GM23248 (cell line): Measurements from ENCODE around the gene STXBP4. TPM values are rescaled to one million over a fixed set of nuclear protein-coding genes. Genes with fewer than 3 reads are reported as not detected.

ENCODE experiments used
- DNase-seq: peaks from one replicate; pipeline ENCODE4 v3.0.0-alpha.2; 2015
- H2AFZ ChIP-seq: fragments of 200-600 bp; sonication (generic); 2 replicates; pipeline ENCODE4 v1.6.1; 2016; ENCODE audit warnings: antibody characterized with exemption
- H3F3A ChIP-seq: fragments of 200-600 bp; sonication (generic); 2 replicates; pipeline ENCODE4 v1.6.1; 2016; ENCODE audit warnings: mild to moderate bottlenecking, antibody characterized with exemption, mixed run types; ENCODE audit not compliant: insufficient read depth
- H3K27ac ChIP-seq: fragments of 200-600 bp; sonication (generic); 2 replicates; pipeline ENCODE4 v1.5.1; 2016; ENCODE audit warnings: mild to moderate bottlenecking
- H3K27me3 ChIP-seq: fragments of 200-600 bp; sonication (generic); replicated peaks from 2 replicates; pipeline ENCODE4 v1.6.1; 2016; ENCODE audit warnings: mild to moderate bottlenecking; ENCODE audit not compliant: insufficient read depth
- H3K36me3 ChIP-seq: fragments of 200-600 bp; sonication (generic); 2 replicates; pipeline ENCODE4 v1.6.1; 2016; ENCODE audit warnings: low read depth, mild to moderate bottlenecking
- H3K4me1 ChIP-seq: fragments of 200-600 bp; sonication (generic); 2 replicates; pipeline ENCODE4 v1.6.1; 2016; ENCODE audit warnings: mild to moderate bottlenecking; ENCODE audit not compliant: insufficient read depth
- H3K4me2 ChIP-seq: fragments of 200-600 bp; sonication (generic); one replicate; pipeline ENCODE4 v1.6.1; 2016; ENCODE audit warnings: mild to moderate bottlenecking; ENCODE audit not compliant: unreplicated experiment
- H3K4me3 ChIP-seq: fragments of 200-600 bp; sonication (generic); 2 replicates; pipeline ENCODE4 v1.5.1; 2016; ENCODE audit warnings: mild to moderate bottlenecking
- H3K79me2 ChIP-seq: fragments of 200-600 bp; sonication (generic); 2 replicates; pipeline ENCODE4 v1.6.1; 2016; ENCODE audit warnings: mild to moderate bottlenecking; ENCODE audit not compliant: insufficient read depth
- H3K9ac ChIP-seq: fragments of 200-600 bp; sonication (generic); 2 replicates; pipeline ENCODE4 v1.6.1; 2016; ENCODE audit warnings: mild to moderate bottlenecking
- H3K9me2 ChIP-seq: fragments of 200-600 bp; sonication (generic); 2 replicates; pipeline ENCODE4 v1.6.1; 2016; ENCODE audit warnings: mixed run types, mild to moderate bottlenecking, moderate library complexity; ENCODE audit not compliant: insufficient read depth
- H3K9me3 ChIP-seq: fragments of 200-600 bp; sonication (generic); one replicate; pipeline ENCODE4 v1.6.1; 2017; ENCODE audit warnings: low read depth
- H4K20me1 ChIP-seq: fragments of 200-600 bp; sonication (generic); 2 replicates; pipeline ENCODE4 v1.6.0; 2016; ENCODE audit not compliant: insufficient read depth
- EZH2 ChIP-seq: fragments of 200-600 bp; sonication (generic); IDR thresholded peaks from 2 replicates; pipeline ENCODE4 v1.6.1; 2018; ENCODE audit warnings: antibody characterized with exemption, mild to moderate bottlenecking; ENCODE audit not compliant: insufficient read depth, poor library complexity, severe bottlenecking
- EZH2phosphoT487 ChIP-seq: fragments of 200-600 bp; sonication (generic); IDR thresholded peaks from 2 replicates; pipeline ENCODE4 v1.6.1; 2018; ENCODE audit warnings: antibody characterized with exemption, moderate library complexity, mild to moderate bottlenecking, low read depth; ENCODE audit not compliant: insufficient read depth
- WGBS, 2 experiments: methylation state at CpG; one replicate each; pipeline ENCODE4 v1.1.6; 2015 to 2017; ENCODE audit warnings: low lambda C conversion rate in 2 of 2, low coverage in 1 of 2; ENCODE audit errors: missing lambda C conversion rate in 2 of 2; 5-methylcytosine and 5-hydroxymethylcytosine counted together
- in situ Hi-C: fragments of 300-500 bp; cut with MboI; formaldehyde crosslinking; loops from 2 replicates; pipeline ENCODE4 v1.15.0; 2020
- polyA plus RNA-seq: library from polyadenylated mRNA; unstranded; fragments of >200 nt; fragmentation: Nextera tagmentation; extraction: Ambion mirVana; gene quantifications from 2 replicates; pipeline ENCODE4 v1.2.1, GENCODE V29; 2016
- total RNA-seq: library from RNA; depleted of rRNA; stranded (reverse); fragments of >200 nt; shearing (Covaris generic); gene quantifications from 2 replicates; pipeline ENCODE4 v1.2.3, GENCODE V29; 2014

Gene STXBP4
- total and polyA plus RNA-seq, 2 experiments from 2014 or later, result 5.9 to 8.7 TPM

- H3K36me3 ChIP-seq, result no peaks in the 10 kb centered on the region
- no peak overlapping the region for H2AFZ ChIP-seq
- H3K4me2 ChIP-seq, result no peak overlapping the region
- H3K9me2 ChIP-seq, result no peaks in the 10 kb centered on the region; the same call in 1 of the 2 replicates
- in situ Hi-C loops, result loop anchor here (25.0 kb wide), 1 partner anchor 529 kb away; the partner anchor contains the start of gene SMIM36
- no peaks in the 10 kb centered on the region for H3K79me2 ChIP-seq
- no peak overlapping the region for H3K27ac ChIP-seq
- no peak overlapping the region for H3K4me3 ChIP-seq
- DNase-seq, result no peak
- H4K20me1 ChIP-seq, result no peaks in the 10 kb centered on the region
- H3K9ac ChIP-seq, result no peak overlapping the region
- H3K4me1 ChIP-seq, result peaks cover 11% of the 10 kb centered on the region
- no peaks in the 10 kb centered on the region for H3K9me3 ChIP-seq
- TF ChIP-seq EZH2phosphoT487 (no peak), EZH2 (no peak)
- H3K27me3 ChIP-seq, result no peaks in the 10 kb centered on the region
- peaks cover 3% of the 10 kb centered on the region; the same call in 1 of the 2 replicates for H3F3A ChIP-seq
Measured at GRCh38 chr17:54983260-54983659, 14.7 kb downstream of the STXBP4 start.

GRCh38 chr17:54985476-54985875 is 16.9 kb downstream of the STXBP4 start:
- Histone ChIP-seq H3K36me3 (no peaks in the 10 kb centered on the region), H3K9me3 (no peaks in the 10 kb centered on the region), H4K20me1 (no peaks in the 10 kb centered on the region), H3K4me2 (peak overlapping the region; percentile 18), H3K4me1 (peaks cover 11% of the 10 kb centered on the region), H3K27me3 (no peaks in the 10 kb centered on the region), H3K27ac (no peak overlapping the region), H3K9me2 (no peaks in the 10 kb centered on the region; the same call in 1 of the 2 replicates), H3K9ac (no peak overlapping the region), H3K4me3 (no peak overlapping the region), H3F3A (peaks cover 3% of the 10 kb centered on the region; the same call in 1 of the 2 replicates), H2AFZ (no peak overlapping the region), H3K79me2 (no peaks in the 10 kb centered on the region)
- 51 to 63% methylated on average over 1 of the region's 1 CpG for WGBS, 2 experiments
- DNase-seq, result peak; percentile 36
- TF ChIP-seq EZH2phosphoT487 (no peak), EZH2 (no peak)
- in situ Hi-C loops, result loop anchor here (25.0 kb wide), 1 partner anchor 527 kb away; the partner anchor contains the start of gene SMIM36

- DNase-seq, result no peak
- Histone ChIP-seq H3K79me2 (no peaks in the 10 kb centered on the region), H3K4me3 (no peak overlapping the region), H3K36me3 (no peaks in the 10 kb centered on the region), H2AFZ (no peak overlapping the region), H3K4me2 (no peak overlapping the region), H3K9me3 (no peaks in the 10 kb centered on the region), H3K9me2 (no peaks in the 10 kb centered on the region), H3K27me3 (no peaks in the 10 kb centered on the region), H3K4me1 (peaks cover 8% of the 10 kb centered on the region), H3F3A (no peaks in the 10 kb centered on the region), H4K20me1 (no peaks in the 10 kb centered on the region), H3K27ac (no peak overlapping the region), H3K9ac (no peak overlapping the region)
- WGBS, 2 experiments, result 93 to 98% methylated on average over 4 of the region's 4 CpGs
- TF ChIP-seq EZH2phosphoT487 (no peak), EZH2 (no peak)
- in situ Hi-C loops, result loop anchor here (25.0 kb wide), 1 partner anchor 522 kb away; the partner anchor contains the start of gene SMIM36
Measured at GRCh38 chr17:54990118-54990517, 21.6 kb downstream of the STXBP4 start.

GRCh38 chr17:54991567-54991966 is 23.0 kb downstream of the STXBP4 start:
- WGBS, 2 experiments, result 92 to 96% methylated on average over 1 of the region's 1 CpG

More at GRCh38 chr17:54991567-54991966, 23.0 kb downstream of the STXBP4 start:
- TF ChIP-seq EZH2phosphoT487, result no peak
- TF ChIP-seq EZH2, result no peak
- no peaks in the 10 kb centered on the region for H4K20me1 ChIP-seq
- no peak overlapping the region for H3K9ac ChIP-seq
- H3K79me2 ChIP-seq, result no peaks in the 10 kb centered on the region
- no peak overlapping the region for H3K4me3 ChIP-seq
- H3K9me2 ChIP-seq, result no peaks in the 10 kb centered on the region
- no peaks in the 10 kb centered on the region for H3K36me3 ChIP-seq
- no peaks in the 10 kb centered on the region for H3F3A ChIP-seq
- no peaks in the 10 kb centered on the region for H3K27me3 ChIP-seq
- no peaks in the 10 kb centered on the region for H3K4me1 ChIP-seq
- in situ Hi-C loops, result loop anchor here (25.0 kb wide), 1 partner anchor 521 kb away; the partner anchor contains the start of gene SMIM36
- no peak overlapping the region for H2AFZ ChIP-seq
- H3K4me2 ChIP-seq, result no peak overlapping the region
- no peak overlapping the region for H3K27ac ChIP-seq
- H3K9me3 ChIP-seq, result no peaks in the 10 kb centered on the region
- DNase-seq, result no peak
